Esophagus muscularis mucosa (tissue), 4 donors: ENCODE results near the gene GEMIN5. TPM values are rescaled to one million over a fixed set of nuclear protein-coding genes. Genes with fewer than 3 reads are reported as not detected.
"Not testable (repeated sequence)": the region's sequence is repeated elsewhere in the genome, so short reads cannot be mapped to it uniquely, and the experiment has no call there.

Experiments used
- DNase-seq: peaks from one replicate; pipeline ENCODE4 v3.0.0-alpha.2; 2017; ENCODE audit errors: extremely low spot score
- H3K27ac ChIP-seq, 4 donors: fragments of 200-600 bp; sonication (generic); replicated peaks in 1 of 4; 1 replicate in 3 of 4; 2 replicates in 1 of 4; pipeline ENCODE4 v1.5.1; 2016 to 2019; ENCODE audit warnings: mild to moderate bottlenecking in 1 of 4
- H3K27me3 ChIP-seq, 4 donors: fragments of 200-600 bp; sonication (generic); one replicate each; pipeline versions ENCODE4 v1.5.1 to v1.6.0; 2016 to 2019
- H3K36me3 ChIP-seq, 4 donors: fragments of 200-600 bp; sonication (generic); one replicate each; pipeline ENCODE4 v1.5.1; 2016 to 2019
- H3K4me1 ChIP-seq, 4 donors: fragments of 200-600 bp; sonication (generic); one replicate each; pipeline ENCODE4 v1.5.1; 2016 to 2019
- H3K4me3 ChIP-seq, 4 donors: fragments of 200-600 bp; sonication (generic); 1 replicate in 2 of 4; 2 replicates in 2 of 4; pipeline ENCODE4 v1.5.1; 2016 to 2019; ENCODE audit warnings: mild to moderate bottlenecking in 4 of 4, moderate library complexity in 1 of 4
- H3K9me3 ChIP-seq, 4 donors: fragments of 200-600 bp; sonication (generic); 1 replicate in 3 of 4; 2 replicates in 1 of 4; pipeline ENCODE4 v1.5.1; 2016 to 2019
- EP300 ChIP-seq: sonication (generic); formaldehyde crosslinking; IDR thresholded peaks from one replicate; pipeline ENCODE4 v1.6.1; 2017; ENCODE audit warnings: antibody characterized with exemption
- POLR2A ChIP-seq: fragments of 450-650 bp; IDR thresholded peaks from one replicate; pipeline ENCODE4 v1.6.1; 2017; ENCODE audit warnings: antibody characterized with exemption, moderate library complexity, mild to moderate bottlenecking, low read depth
- POLR2AphosphoS5 ChIP-seq, 2 donors: sonication (generic); formaldehyde crosslinking; IDR thresholded peaks; one replicate each; pipeline ENCODE4 v1.6.1; 2017; ENCODE audit warnings: antibody characterized with exemption in 2 of 2
- whole genome bisulfite sequencing: methylation state at CpG from one replicate; pipeline ENCODE4 v1.1.5; 2018; 5-methylcytosine and 5-hydroxymethylcytosine counted together
- intact Hi-C: fragments of 100-400 bp; cut with DNase I; formaldehyde crosslinking; loops from one replicate; pipeline ENCODE4 v1.15.1; 2023
- total RNA-seq, 4 donors: library from RNA; depleted of rRNA; stranded (reverse); fragments of >200 nt; gene quantifications; one replicate each; pipeline versions ENCODE4 v1.1.0 to v1.2.1, GENCODE V29; 2016
- TF ChIP-seq, protein P1 (sequence below), 3 experiments: fragments of 200-600 bp in 2 of 3; fragments of 450-650 bp in 1 of 3; sonication (generic) in 2 of 3; IDR thresholded peaks; one replicate each; pipeline ENCODE4 v1.5.1; 2017 to 2019; ENCODE audit warnings: antibody characterized with exemption in 3 of 3, mild to moderate bottlenecking in 2 of 3, moderate library complexity in 1 of 3

Gene GEMIN5
- total RNA-seq, 4 donors from 2014 or later, result 14.1 to 20.4 (median 17.3) TPM

DNA sequence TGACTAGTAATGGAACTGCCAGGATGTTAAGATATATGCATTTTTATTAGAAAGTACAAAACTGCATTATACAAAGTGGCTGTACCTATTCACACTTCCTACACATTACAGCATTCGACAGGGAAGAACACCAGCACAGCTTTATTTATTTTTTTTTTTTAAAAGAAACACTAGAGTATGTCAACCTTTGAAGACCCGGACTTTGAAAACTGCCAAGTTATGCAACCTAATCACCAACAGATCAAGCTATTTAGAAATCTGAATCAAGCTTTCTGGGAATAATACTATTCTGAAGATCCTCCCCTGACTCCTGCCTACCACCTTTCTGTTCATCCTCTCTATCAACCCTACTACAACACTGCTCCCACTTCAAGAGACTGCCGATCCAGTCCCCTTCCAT lies 4.5 kb downstream of the GEMIN5 start:
- DNase-seq, result no peak
- Histone ChIP-seq H3K4me3 (no peak overlapping the region), H3K9me3 (no peaks in the 10 kb centered on the region), H3K27ac (no peak overlapping the region), H3K36me3 (peaks cover 15 to 69% (median 49%) of the 10 kb centered on the region in 4 donors), H3K27me3 (peaks cover 0 to 5% (median 0%) of the 10 kb centered on the region in 4 donors), H3K4me1 (peaks cover 11 to 21% (median 18%) of the 10 kb centered on the region in 4 donors)
- intact Hi-C loops, result no loop called here
- WGBS, result 89% methylated on average over 3 of the region's 3 CpGs
- TF ChIP-seq, protein P1, sequence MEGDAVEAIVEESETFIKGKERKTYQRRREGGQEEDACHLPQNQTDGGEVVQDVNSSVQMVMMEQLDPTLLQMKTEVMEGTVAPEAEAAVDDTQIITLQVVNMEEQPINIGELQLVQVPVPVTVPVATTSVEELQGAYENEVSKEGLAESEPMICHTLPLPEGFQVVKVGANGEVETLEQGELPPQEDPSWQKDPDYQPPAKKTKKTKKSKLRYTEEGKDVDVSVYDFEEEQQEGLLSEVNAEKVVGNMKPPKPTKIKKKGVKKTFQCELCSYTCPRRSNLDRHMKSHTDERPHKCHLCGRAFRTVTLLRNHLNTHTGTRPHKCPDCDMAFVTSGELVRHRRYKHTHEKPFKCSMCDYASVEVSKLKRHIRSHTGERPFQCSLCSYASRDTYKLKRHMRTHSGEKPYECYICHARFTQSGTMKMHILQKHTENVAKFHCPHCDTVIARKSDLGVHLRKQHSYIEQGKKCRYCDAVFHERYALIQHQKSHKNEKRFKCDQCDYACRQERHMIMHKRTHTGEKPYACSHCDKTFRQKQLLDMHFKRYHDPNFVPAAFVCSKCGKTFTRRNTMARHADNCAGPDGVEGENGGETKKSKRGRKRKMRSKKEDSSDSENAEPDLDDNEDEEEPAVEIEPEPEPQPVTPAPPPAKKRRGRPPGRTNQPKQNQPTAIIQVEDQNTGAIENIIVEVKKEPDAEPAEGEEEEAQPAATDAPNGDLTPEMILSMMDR (IDR thresholded peaks at IDR 0.05), result no peak
- no peak for TF ChIP-seq POLR2AphosphoS5 (IDR thresholded peaks at IDR 0.05)
- TF ChIP-seq POLR2A, result no peak
- TF ChIP-seq EP300, result no peak

DNA sequence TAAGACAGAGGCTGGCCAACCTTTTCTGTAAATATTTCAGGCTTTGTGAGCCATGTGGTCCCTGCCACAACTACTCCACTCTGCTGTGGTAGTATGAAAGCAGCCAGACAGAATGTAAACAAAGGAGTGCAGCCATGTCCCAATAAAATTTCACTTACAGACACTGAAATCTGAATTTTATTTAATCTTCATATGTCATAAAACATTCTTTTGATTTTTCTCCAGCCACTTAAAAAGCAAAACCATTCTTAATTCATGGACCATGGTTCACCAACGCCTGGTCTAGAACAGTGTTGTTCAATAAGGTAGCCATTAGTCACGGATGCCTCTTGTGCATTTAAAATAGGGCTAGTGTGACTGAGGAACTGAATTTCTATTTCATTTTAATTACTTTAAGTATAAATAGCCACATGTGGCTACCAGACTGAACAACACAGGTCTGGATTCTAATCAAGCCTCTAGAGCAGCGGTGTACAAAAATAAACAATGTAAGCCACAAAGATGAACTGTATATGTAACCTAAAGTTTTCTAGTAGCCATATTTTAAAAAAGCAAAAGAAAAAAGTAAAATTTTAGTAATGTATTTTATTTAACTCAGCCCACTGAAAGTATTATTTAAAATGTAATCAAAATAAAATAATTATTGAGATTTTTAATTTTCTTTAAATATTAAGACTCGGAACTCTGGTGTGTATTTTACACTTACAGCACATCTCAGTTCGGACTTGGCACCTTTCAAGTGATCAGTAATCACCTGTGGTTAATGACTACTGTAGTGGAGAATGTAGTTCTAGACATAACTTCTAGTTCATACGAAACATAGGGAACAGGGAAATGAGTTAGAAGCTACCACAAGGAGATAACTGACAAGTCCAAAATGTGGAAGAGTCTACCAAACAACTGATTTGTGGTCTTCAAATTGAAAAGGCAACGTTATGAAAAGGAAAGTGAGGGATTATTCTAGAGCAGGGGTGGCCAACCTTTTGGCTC lies 14.3 kb downstream of the GEMIN5 start:
- DNase-seq, result no peak
- no peak for TF ChIP-seq POLR2AphosphoS5 (IDR thresholded peaks at IDR 0.05)
- TF ChIP-seq POLR2A, result no peak
- Histone ChIP-seq H3K4me3 (no peak overlapping the region), H3K27me3 (no peaks in the 10 kb centered on the region), H3K4me1 (no peaks in the 10 kb centered on the region), H3K36me3 (peaks cover 68 to 98% (median 93%) of the 10 kb centered on the region in 4 donors), H3K27ac (no peak overlapping the region), H3K9me3 (no peaks in the 10 kb centered on the region)
- intact Hi-C loops, result no loop called here
- 89% methylated on average over 7 of the region's 7 CpGs for WGBS

DNA sequence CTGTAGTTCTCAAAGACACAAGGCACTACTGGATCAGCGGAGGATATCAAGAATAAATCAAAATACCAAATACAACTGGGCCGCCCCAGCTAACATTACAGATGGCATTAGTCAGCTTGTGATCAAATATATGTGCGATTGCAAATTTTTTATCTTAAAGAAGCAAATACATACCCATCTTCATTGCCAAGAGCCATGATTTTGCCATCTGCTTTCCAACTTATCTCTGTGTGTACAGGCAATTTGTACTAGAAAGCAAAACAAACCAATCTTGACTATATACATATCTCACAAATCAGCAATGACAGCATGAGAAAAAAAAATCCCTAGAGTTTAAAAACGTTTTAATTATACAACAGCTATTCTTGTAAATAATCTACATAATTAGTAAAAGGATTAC lies 20.3 kb downstream of the GEMIN5 start:
- Histone ChIP-seq H3K4me1 (no peaks in the 10 kb centered on the region), H3K27ac (no peak overlapping the region), H3K9me3 (no peaks in the 10 kb centered on the region), H3K27me3 (no peaks in the 10 kb centered on the region), H3K36me3 (peaks cover 48 to 95% (median 82%) of the 10 kb centered on the region in 4 donors), H3K4me3 (no peak overlapping the region)
- intact Hi-C loops, result no loop called here
- TF ChIP-seq EP300 (no peak), POLR2AphosphoS5 (IDR thresholded peaks at IDR 0.05) (no peak), POLR2A (no peak)
- TF ChIP-seq, protein P1 (IDR thresholded peaks at IDR 0.05), result no peak
- 83% methylated on average over 4 of the region's 4 CpGs for WGBS
- no peak for DNase-seq

DNA sequence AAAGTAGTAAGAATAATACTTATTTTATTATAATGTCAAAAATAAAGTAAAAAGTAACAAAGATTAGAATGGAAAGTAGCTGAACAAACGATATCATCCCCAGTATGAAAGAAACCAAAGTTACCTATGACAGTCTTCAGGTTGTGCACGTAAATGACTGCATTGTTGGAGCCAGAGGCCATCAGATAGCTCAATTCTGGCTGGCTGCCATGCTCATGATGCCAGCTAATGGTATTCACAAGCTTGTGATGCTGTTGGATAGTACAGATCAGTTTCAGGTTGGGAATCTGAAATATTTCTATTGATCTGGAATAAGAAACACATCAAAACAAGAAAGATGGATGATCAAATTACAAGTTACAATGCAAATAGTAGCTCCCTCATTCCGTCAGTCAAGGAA lies 21.1 kb downstream of the GEMIN5 start:
- no peak for DNase-seq
- intact Hi-C loops, result no loop called here
- no peaks in the 10 kb centered on the region for H3K27me3 ChIP-seq
- H3K4me3 ChIP-seq, result no peak overlapping the region
- no peak overlapping the region for H3K27ac ChIP-seq
- 82% methylated on average over 3 of the region's 3 CpGs for WGBS
- H3K9me3 ChIP-seq, result no peaks in the 10 kb centered on the region
- TF ChIP-seq EP300, result no peak
- no peak for TF ChIP-seq POLR2AphosphoS5 (IDR thresholded peaks at IDR 0.05)
- TF ChIP-seq, protein P1 (IDR thresholded peaks at IDR 0.05), result no peak
- no peak for TF ChIP-seq POLR2A
- H3K36me3 ChIP-seq, result peaks cover 52 to 97% (median 82%) of the 10 kb centered on the region in 4 donors
- no peaks in the 10 kb centered on the region for H3K4me1 ChIP-seq

DNA sequence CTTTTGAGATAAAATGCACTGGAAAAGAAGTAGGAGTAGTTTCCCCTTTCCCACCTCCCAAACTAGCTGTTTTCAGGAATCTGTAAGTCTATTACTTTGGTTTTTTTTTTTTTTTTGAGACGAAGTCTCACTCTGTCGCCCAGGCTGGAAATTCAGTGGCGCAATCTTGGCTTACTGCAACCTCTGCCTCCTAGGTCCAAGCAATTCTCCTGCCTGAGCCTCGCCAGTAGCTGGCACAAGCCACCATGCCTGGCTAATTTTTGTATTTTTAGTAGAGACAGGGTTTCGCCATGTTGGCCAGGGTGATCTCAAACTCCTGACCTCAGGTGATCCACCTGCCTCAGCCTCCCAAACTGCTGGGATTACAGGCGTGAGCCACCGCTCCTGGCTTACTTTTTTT lies 32.4 kb downstream of the GEMIN5 start:
- H3K4me1 ChIP-seq, H3K9me3 ChIP-seq, DNase-seq, H3K4me3 ChIP-seq, H3K27ac ChIP-seq, intact Hi-C loops, H3K27me3 ChIP-seq: not testable (repeated sequence)
- WGBS, result 90% methylated on average over 7 of the region's 7 CpGs
- H3K36me3 ChIP-seq, result peaks cover 55 to 98% (median 88%) of the 10 kb centered on the region in 4 donors
